GM12872 (cell line): Measurements from ENCODE around the gene ITGA1.
A peak's percentile ranks its signal among the peaks of the same experiment; 100 is the strongest.

Experiments
- TF ChIP-seq, protein P1 (sequence below): IDR thresholded peaks from 3 replicates; pipeline ENCODE4 v1.5.1; 2011; ENCODE audit warnings: low read depth, mild to moderate bottlenecking, low read length, moderate library complexity; ENCODE audit not compliant: insufficient read depth

Gene ITGA1

GRCh38 chr5:52787600-52788504 lies at the start of gene ITGA1, which contains the start of gene PELO:
TSS of gene ITGA1 (plus strand) at chr5:52787916. CDS start at chr5:52788354, 438 bp downstream.
TSS of gene PELO (plus strand) at chr5:52787916. CDS start at chr5:52800395, 12,479 bp downstream.
- TF ChIP-seq, protein P1, sequence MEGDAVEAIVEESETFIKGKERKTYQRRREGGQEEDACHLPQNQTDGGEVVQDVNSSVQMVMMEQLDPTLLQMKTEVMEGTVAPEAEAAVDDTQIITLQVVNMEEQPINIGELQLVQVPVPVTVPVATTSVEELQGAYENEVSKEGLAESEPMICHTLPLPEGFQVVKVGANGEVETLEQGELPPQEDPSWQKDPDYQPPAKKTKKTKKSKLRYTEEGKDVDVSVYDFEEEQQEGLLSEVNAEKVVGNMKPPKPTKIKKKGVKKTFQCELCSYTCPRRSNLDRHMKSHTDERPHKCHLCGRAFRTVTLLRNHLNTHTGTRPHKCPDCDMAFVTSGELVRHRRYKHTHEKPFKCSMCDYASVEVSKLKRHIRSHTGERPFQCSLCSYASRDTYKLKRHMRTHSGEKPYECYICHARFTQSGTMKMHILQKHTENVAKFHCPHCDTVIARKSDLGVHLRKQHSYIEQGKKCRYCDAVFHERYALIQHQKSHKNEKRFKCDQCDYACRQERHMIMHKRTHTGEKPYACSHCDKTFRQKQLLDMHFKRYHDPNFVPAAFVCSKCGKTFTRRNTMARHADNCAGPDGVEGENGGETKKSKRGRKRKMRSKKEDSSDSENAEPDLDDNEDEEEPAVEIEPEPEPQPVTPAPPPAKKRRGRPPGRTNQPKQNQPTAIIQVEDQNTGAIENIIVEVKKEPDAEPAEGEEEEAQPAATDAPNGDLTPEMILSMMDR: 0 out of 3 replicates have a peak, but pooled peaks have one; percentile 22

- TF ChIP-seq, protein P1: no peak
Observed at GRCh38 chr5:52738095-52738506, 49.6 kb upstream of the ITGA1 start.

DNA sequence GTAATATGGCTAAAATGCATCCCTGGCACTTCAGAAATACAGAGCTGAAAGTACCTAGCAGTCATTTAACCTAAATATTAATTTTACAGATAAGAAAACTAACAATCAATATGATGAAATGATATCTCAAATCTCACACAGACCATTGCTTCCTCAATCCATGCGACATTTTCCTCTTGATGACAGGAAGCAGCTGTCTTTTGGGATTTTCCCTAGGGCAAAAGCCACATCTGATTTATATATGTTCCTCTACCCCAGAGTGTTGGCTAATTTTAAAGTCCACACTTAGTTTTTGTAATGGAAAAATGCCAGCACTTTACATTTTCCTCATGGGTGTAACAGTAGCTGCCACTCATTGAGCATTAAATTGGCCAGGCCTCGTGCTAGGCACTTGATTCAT lies 47.7 kb upstream of the ITGA1 start:
- TF ChIP-seq, protein P1: no peak

DNA sequence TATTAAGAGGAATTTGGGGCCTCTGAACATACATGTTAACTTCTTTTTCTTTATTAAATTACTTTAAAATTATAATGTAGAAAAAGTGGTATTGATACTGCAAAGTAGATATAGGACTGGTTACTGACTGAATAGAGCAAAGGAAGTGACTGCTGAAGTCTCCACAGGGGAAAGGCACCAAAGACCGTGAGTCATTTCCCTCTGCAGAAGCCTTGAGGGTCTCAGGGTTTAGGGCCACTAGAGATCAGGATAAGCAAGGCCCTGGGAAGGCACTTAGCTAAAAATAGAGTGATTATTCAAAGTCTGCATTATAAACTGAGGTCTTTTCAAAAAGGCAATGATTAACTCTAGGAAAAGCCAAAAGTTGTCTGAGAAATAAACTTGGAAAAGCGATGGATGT lies 44.7 kb upstream of the ITGA1 start:
- TF ChIP-seq, protein P1: no peak

GRCh38 chr5:52743529-52743928 lies 44.2 kb upstream of the ITGA1 start:
- TF ChIP-seq, protein P1: no peak

GRCh38 chr5:52743970-52744369 lies 43.7 kb upstream of the ITGA1 start:
- TF ChIP-seq, protein P1: no peak

- TF ChIP-seq, protein P1: no peak
Observed at GRCh38 chr5:52746539-52746938, 41.2 kb upstream of the ITGA1 start.
